HG03103 (cell line): ENCODE measurements around the gene SMIM32.

Experiments used
- ATAC-seq: cut with Tn5 transposase; IDR thresholded peaks from one replicate; pipeline ENCODE4 v1.9.1; 2021; ENCODE audit warnings: low read depth; ENCODE audit not compliant: unreplicated experiment

SMIM32 gene

GRCh38 chr5:136190091-136190720 lies 2.8 kb downstream of the SMIM32 start:
- ATAC-seq = no peak

- ATAC-seq = no peak
Measured at GRCh38 chr5:136188859-136189258, 4.1 kb downstream of the SMIM32 start.

- ATAC-seq = no peak
Measured at GRCh38 chr5:136186796-136187195, 6.2 kb downstream of the SMIM32 start.

- no peak for ATAC-seq
Measured at GRCh38 chr5:136185974-136186665, 6.8 kb downstream of the SMIM32 start.

- no peak for ATAC-seq
Measured at GRCh38 chr5:136182618-136183017, 10.3 kb downstream of the SMIM32 start.

GRCh38 chr5:136174021-136174659 lies 18.8 kb downstream of the SMIM32 start:
- ATAC-seq = peak; percentile 83

GRCh38 chr5:136169218-136169617 lies 23.7 kb downstream of the SMIM32 start:
- ATAC-seq = no peak

GRCh38 chr5:136166909-136167308 lies 26.1 kb downstream of the SMIM32 start:
- peak; percentile 69 for ATAC-seq

- no peak for ATAC-seq
Measured at GRCh38 chr5:136164226-136164625, 28.7 kb downstream of the SMIM32 start.

GRCh38 chr5:136162008-136162407 lies 31.0 kb downstream of the SMIM32 start:
- ATAC-seq = no peak

- no peak for ATAC-seq
Measured at GRCh38 chr5:136159457-136159856, 33.5 kb downstream of the SMIM32 start.

- ATAC-seq = no peak
Measured at GRCh38 chr5:136157514-136157913, 35.4 kb downstream of the SMIM32 start.

GRCh38 chr5:136155761-136156160 lies 37.2 kb downstream of the SMIM32 start:
- ATAC-seq = no peak

GRCh38 chr5:136155078-136155477 lies 37.9 kb downstream of the SMIM32 start:
- ATAC-seq = no peak

- no peak for ATAC-seq
Measured at GRCh38 chr5:136153581-136154236, 39.3 kb downstream of the SMIM32 start.

- no peak for ATAC-seq
Measured at GRCh38 chr5:136149891-136150290, 43.1 kb downstream of the SMIM32 start.

GRCh38 chr5:136147632-136148031 lies 45.3 kb downstream of the SMIM32 start:
- ATAC-seq = no peak

- ATAC-seq = no peak
Measured at GRCh38 chr5:136146201-136146600, 46.8 kb downstream of the SMIM32 start.

GRCh38 chr5:136145030-136145429 lies 47.9 kb downstream of the SMIM32 start:
- ATAC-seq = no peak

- ATAC-seq = no peak
Measured at GRCh38 chr5:136143763-136144162, 49.2 kb downstream of the SMIM32 start.

- ATAC-seq = no peak
Measured at GRCh38 chr5:136143312-136143711, 49.6 kb downstream of the SMIM32 start.
